PC-3 (cell line): ENCODE data around the gene PRKCSH.

ENCODE experiments used
- EZH2 ChIP-seq: fragments of 300-600 bp; sonication (generic); IDR thresholded peaks from one replicate; pipeline ENCODE4 v1.6.1; 2017; ENCODE audit warnings: antibody characterized with exemption, mild to moderate bottlenecking, low read length; ENCODE audit not compliant: unreplicated experiment
- TF ChIP-seq, protein P1 (sequence below): fragments of 300-600 bp; sonication (generic); conservative IDR thresholded peaks from 2 replicates; pipeline ENCODE4 v1.5.1; 2017; ENCODE audit warnings: antibody characterized with exemption, low read depth, mild to moderate bottlenecking, low read length

DNA sequence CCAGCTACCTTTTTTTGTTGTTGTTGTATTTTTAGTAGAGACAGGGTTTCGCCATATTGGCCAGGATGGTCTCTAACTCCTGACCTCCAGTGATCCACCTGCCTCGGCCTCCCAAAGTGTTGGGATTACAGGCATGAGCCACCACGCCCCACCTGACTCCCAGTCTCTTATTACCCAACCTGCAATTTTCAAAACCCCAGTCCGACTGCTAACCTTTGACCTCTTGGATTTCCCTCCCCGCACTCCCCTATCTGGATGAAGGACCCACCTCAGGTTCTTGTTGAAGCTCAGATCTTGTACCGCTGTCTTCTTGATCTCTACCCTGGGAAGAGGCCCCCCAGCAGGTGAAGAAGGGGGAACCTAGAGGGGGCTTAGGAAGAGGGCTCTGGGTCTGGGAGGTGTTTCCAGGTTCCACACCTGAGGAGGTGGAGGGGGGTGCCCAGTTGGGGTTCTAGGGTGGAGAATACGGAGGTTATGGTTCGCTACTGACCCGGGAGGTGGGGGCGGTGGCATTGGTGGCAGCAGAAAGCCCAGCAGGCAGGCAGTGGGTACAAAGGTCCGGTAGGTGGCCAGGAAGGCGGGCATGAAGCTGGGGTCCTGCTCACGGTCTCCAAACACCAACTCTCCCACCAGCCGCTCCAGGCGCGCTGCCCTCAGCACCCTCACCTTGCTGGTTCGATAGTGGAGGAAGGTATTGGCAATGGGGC lies 18.9 kb upstream of the PRKCSH start:
- TF ChIP-seq EZH2: no peak
- TF ChIP-seq, protein P1, sequence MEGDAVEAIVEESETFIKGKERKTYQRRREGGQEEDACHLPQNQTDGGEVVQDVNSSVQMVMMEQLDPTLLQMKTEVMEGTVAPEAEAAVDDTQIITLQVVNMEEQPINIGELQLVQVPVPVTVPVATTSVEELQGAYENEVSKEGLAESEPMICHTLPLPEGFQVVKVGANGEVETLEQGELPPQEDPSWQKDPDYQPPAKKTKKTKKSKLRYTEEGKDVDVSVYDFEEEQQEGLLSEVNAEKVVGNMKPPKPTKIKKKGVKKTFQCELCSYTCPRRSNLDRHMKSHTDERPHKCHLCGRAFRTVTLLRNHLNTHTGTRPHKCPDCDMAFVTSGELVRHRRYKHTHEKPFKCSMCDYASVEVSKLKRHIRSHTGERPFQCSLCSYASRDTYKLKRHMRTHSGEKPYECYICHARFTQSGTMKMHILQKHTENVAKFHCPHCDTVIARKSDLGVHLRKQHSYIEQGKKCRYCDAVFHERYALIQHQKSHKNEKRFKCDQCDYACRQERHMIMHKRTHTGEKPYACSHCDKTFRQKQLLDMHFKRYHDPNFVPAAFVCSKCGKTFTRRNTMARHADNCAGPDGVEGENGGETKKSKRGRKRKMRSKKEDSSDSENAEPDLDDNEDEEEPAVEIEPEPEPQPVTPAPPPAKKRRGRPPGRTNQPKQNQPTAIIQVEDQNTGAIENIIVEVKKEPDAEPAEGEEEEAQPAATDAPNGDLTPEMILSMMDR: no peak
